GM18519 (cell line): ENCODE measurements around the gene ERVW-1.
A peak's percentile ranks its signal among the peaks of the same experiment; 100 is the strongest.
"Not testable (repeated sequence)": the region's sequence is repeated elsewhere in the genome, so short reads cannot be mapped to it uniquely, and the experiment has no call there.

Experiments used
- ATAC-seq: cut with Tn5 transposase; IDR thresholded peaks from one replicate; pipeline ENCODE4 v1.9.1; 2021; ENCODE audit warnings: mild to moderate bottlenecking, moderate library complexity; ENCODE audit not compliant: unreplicated experiment, low FRiP score

ERVW-1 gene

GRCh38 chr7:92475261-92475770 is 2.4 kb downstream of the ERVW-1 start:
- ATAC-seq, result not testable (repeated sequence)

- ATAC-seq, result not testable (repeated sequence)
Observed at GRCh38 chr7:92473989-92474388, 3.8 kb downstream of the ERVW-1 start.

- not testable (repeated sequence) for ATAC-seq
Observed at GRCh38 chr7:92468589-92468988, 9.2 kb downstream of the ERVW-1 start.

- no peak for ATAC-seq
Observed at GRCh38 chr7:92466682-92467081, 11.1 kb downstream of the ERVW-1 start.

- no peak for ATAC-seq
Observed at GRCh38 chr7:92464515-92464914, 13.2 kb downstream of the ERVW-1 start.

GRCh38 chr7:92462560-92462959 is 15.2 kb downstream of the ERVW-1 start:
- ATAC-seq, result no peak

- peak; percentile 84 for ATAC-seq
Observed at GRCh38 chr7:92461027-92462003, 16.4 kb downstream of the ERVW-1 start.

GRCh38 chr7:92460510-92460909 is 17.2 kb downstream of the ERVW-1 start:
- ATAC-seq, result no peak

- ATAC-seq, result no peak
Observed at GRCh38 chr7:92460109-92460508, 17.6 kb downstream of the ERVW-1 start.

GRCh38 chr7:92456236-92456635 is 21.5 kb downstream of the ERVW-1 start:
- no peak for ATAC-seq

- no peak for ATAC-seq
Observed at GRCh38 chr7:92451645-92452044, 26.1 kb downstream of the ERVW-1 start.

- peak; percentile 22 for ATAC-seq
Observed at GRCh38 chr7:92448205-92448747, 29.5 kb downstream of the ERVW-1 start.

- ATAC-seq, result peak; percentile 73
Observed at GRCh38 chr7:92447345-92448204, 30.2 kb downstream of the ERVW-1 start, which contains the start of gene GATAD1. GATAD1 (plus strand) TSS chr7:92447482; CDS start chr7:92447730, 248 bp downstream.

- no peak for ATAC-seq
Observed at GRCh38 chr7:92446869-92447344, 30.8 kb downstream of the ERVW-1 start.

GRCh38 chr7:92442720-92443119 is 35.0 kb downstream of the ERVW-1 start:
- ATAC-seq, result not testable (repeated sequence)

GRCh38 chr7:92437956-92438491 is 39.7 kb downstream of the ERVW-1 start:
- ATAC-seq, result no peak

- ATAC-seq, result no peak
Observed at GRCh38 chr7:92436612-92437445, 40.9 kb downstream of the ERVW-1 start.

GRCh38 chr7:92435542-92435941 is 42.2 kb downstream of the ERVW-1 start:
- ATAC-seq, result no peak

- no peak for ATAC-seq
Observed at GRCh38 chr7:92433019-92433418, 44.7 kb downstream of the ERVW-1 start.
